HepG2 (cell line): Measurements from ENCODE around the gene PSMC5. TPM values are rescaled to one million over a fixed set of nuclear protein-coding genes. Genes with fewer than 3 reads are reported as not detected.
A peak's percentile ranks its signal among the peaks of the same experiment; 100 is the strongest.

Experiments
- ATF7 ChIP-seq, 2 experiments: fragments of 450-650 bp in 1 of 2; sonication (generic) in 1 of 2; formaldehyde crosslinking in 1 of 2; IDR thresholded peaks; 2 replicates each; pipeline versions ENCODE4 v1.4.0 to v1.6.1; 2016 to 2020; ENCODE audit warnings: antibody characterized with exemption in 1 of 2, mild to moderate bottlenecking in 1 of 2, missing genetic modification reagents in 1 of 2
- ATF7-NPFF ChIP-seq: sonication (generic); formaldehyde crosslinking; IDR thresholded peaks from 2 replicates; pipeline ENCODE4 v1.8.1; 2023; ENCODE audit warnings: mild to moderate bottlenecking, low read depth, missing genetic modification reagents, moderate library complexity
- BHLHE40 ChIP-seq: IDR thresholded peaks from 2 replicates; pipeline ENCODE4 v1.6.1; 2011; ENCODE audit warnings: low read length, improper control_type of control experiment
- HOXA7 ChIP-seq: sonication (generic); formaldehyde crosslinking; IDR thresholded peaks from 2 replicates; pipeline ENCODE4 v1.8.1; 2022; ENCODE audit warnings: mild to moderate bottlenecking, missing genetic modification reagents, moderate library complexity
- MYC ChIP-seq: sonication (generic); formaldehyde crosslinking; IDR thresholded peaks from 2 replicates; pipeline ENCODE4 v1.9.0; 2021; ENCODE audit warnings: missing genetic modification reagents, borderline replicate concordance
- NKX3-1 ChIP-seq: sonication (generic); formaldehyde crosslinking; IDR thresholded peaks from 2 replicates; pipeline ENCODE4 v1.5.0; 2020; ENCODE audit warnings: missing genetic modification reagents
- ZC3H13 ChIP-seq: sonication (generic); formaldehyde crosslinking; IDR thresholded peaks from 2 replicates; pipeline ENCODE4 v1.8.1; 2023; ENCODE audit warnings: mild to moderate bottlenecking, missing genetic modification reagents, moderate library complexity
- ZNF547 ChIP-seq: sonication (generic); formaldehyde crosslinking; IDR thresholded peaks from 2 replicates; pipeline ENCODE4 v1.5.1; 2020; ENCODE audit warnings: mild to moderate bottlenecking, missing genetic modification reagents
- ZNF7 ChIP-seq: IDR thresholded peaks from 2 replicates; pipeline ENCODE4 v1.6.1; 2016; ENCODE audit warnings: missing biosample characterization, missing genetic modification reagents
- ZNF891 ChIP-seq: sonication (generic); formaldehyde crosslinking; IDR thresholded peaks from 2 replicates; pipeline ENCODE4 v1.5.0; 2020; ENCODE audit warnings: mild to moderate bottlenecking, missing genetic modification reagents
- polyA plus RNA-seq, 8 experiments: library from polyadenylated mRNA; depleted of rRNA in 3 of 8; stranded (reverse) in 7 of 8; unstranded in 1 of 8; fragments of >200 nt; fragmentation: Illumina TruSeq in 4 of 8; extraction: Trizol in 4 of 8; gene quantifications; 2 replicates each; pipeline versions ENCODE4 v1.2.1 to v1.2.3, GENCODE V29; 2011 to 2016; ENCODE audit warnings: low read depth in 4 of 8, missing spikeins in 1 of 8, mixed read lengths in 1 of 8; ENCODE audit not compliant: insufficient read depth in 1 of 8
- total RNA-seq, 5 experiments: library from RNA; depleted of rRNA; stranded (reverse); fragments of >200 nt; fragmentation: Illumina TruSeq; extraction: Trizol; gene quantifications; 2 replicates each; pipeline ENCODE4 v1.2.3, GENCODE V29; 2016; ENCODE audit warnings: low read depth in 1 of 5
- TF ChIP-seq, protein P1 (sequence below): sonication (generic); formaldehyde crosslinking; IDR thresholded peaks from 2 replicates; pipeline ENCODE4 v1.4.0; 2020; ENCODE audit warnings: missing genetic modification reagents, mild to moderate bottlenecking, borderline replicate concordance
- TF ChIP-seq, protein P2 (sequence below): sonication (generic); formaldehyde crosslinking; IDR thresholded peaks from 2 replicates; pipeline ENCODE4 v1.4.0; 2020; ENCODE audit warnings: missing genetic modification reagents
- TF ChIP-seq, protein P3 (sequence below): IDR thresholded peaks from 2 replicates; pipeline ENCODE4 v1.6.1; 2012; ENCODE audit warnings: inconsistent platforms
- TF ChIP-seq, protein P4 (sequence below): sonication (generic); formaldehyde crosslinking; IDR thresholded peaks from 2 replicates; pipeline ENCODE4 v1.5.0; 2020; ENCODE audit warnings: mild to moderate bottlenecking, missing genetic modification reagents

The PSMC5 gene
- total and polyA plus RNA-seq, 2 of the 13 experiments (the other 11 are each of a cell fraction or from before 2014, with no cell fraction given) = 35.3 to 128 TPM

DNA sequence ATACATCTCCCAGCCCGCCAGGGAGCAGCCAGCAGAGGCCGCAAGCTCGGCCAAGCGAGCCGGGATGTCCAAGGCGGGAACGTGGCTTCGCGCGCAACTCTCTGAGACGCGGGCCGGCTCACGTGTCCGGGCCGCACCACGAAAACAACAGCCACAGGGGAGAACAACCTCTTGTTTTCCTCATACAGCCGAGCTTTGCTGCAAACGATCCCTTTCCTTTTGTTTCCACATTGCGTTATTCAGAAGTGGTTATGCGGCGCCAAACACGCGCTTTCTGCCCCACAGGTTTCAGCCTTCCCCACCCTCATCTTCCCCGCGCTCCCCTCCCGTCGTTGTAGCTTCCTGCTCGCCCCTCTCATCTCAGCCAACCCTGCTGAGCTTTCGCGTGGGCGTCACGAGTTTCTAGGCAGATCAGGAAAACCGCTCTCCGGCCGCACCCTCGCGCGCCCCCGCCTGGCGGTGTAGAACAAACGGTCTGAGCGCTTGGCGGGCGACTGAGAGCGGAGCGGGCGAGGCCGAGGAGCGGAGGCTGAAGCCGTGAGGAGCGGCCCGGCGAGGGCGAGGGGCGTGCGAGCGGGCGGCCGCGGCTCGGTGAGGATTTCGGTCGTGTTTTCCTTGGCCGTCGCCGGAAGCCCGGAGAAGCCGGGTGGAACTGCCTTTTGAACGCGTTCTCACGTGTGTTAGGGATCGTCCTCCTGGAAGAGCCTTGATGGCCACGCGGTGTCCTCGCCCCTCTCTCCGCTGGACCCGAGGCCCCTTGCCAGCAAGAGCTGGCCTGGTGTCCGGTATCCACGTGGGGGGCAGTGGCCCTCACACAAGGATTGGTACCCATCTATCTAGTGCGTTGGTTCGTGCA is 21.8 kb downstream of the PSMC5 start (continued):
- TF ChIP-seq ZNF7 (CRISPR knock-in tag) = no peak
- no peak for TF ChIP-seq NKX3-1 (CRISPR knock-in tag)
- TF ChIP-seq, protein P1, sequence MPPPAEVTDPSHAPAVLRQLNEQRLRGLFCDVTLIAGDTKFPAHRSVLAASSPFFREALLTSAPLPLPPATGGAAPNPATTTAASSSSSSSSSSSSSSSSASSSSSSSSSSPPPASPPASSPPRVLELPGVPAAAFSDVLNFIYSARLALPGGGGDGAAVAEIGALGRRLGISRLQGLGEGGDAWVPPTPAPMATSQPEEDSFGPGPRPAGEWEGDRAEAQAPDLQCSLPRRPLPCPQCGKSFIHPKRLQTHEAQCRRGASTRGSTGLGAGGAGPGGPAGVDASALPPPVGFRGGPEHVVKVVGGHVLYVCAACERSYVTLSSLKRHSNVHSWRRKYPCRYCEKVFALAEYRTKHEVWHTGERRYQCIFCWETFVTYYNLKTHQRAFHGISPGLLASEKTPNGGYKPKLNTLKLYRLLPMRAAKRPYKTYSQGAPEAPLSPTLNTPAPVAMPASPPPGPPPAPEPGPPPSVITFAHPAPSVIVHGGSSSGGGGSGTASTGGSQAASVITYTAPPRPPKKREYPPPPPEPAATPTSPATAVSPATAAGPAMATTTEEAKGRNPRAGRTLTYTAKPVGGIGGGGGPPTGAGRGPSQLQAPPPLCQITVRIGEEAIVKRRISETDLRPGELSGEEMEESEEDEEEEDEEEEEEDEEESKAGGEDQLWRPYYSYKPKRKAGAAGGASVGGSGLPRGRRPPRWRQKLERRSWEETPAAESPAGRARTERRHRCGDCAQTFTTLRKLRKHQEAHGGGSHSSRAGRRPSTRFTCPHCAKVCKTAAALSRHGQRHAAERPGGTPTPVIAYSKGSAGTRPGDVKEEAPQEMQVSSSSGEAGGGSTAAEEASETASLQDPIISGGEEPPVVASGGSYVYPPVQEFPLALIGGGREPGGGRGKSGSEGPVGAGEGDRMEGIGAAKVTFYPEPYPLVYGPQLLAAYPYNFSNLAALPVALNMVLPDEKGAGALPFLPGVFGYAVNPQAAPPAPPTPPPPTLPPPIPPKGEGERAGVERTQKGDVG (CRISPR knock-in tag) = peak; percentile 65; the same call in 1 of the 2 replicates
- peak; percentile 66 for TF ChIP-seq ATF7 (IDR thresholded peaks at IDR 0.05)
- no peak for TF ChIP-seq ATF7 (CRISPR knock-in tag; IDR thresholded peaks at IDR 0.05)
- TF ChIP-seq, protein P2, sequence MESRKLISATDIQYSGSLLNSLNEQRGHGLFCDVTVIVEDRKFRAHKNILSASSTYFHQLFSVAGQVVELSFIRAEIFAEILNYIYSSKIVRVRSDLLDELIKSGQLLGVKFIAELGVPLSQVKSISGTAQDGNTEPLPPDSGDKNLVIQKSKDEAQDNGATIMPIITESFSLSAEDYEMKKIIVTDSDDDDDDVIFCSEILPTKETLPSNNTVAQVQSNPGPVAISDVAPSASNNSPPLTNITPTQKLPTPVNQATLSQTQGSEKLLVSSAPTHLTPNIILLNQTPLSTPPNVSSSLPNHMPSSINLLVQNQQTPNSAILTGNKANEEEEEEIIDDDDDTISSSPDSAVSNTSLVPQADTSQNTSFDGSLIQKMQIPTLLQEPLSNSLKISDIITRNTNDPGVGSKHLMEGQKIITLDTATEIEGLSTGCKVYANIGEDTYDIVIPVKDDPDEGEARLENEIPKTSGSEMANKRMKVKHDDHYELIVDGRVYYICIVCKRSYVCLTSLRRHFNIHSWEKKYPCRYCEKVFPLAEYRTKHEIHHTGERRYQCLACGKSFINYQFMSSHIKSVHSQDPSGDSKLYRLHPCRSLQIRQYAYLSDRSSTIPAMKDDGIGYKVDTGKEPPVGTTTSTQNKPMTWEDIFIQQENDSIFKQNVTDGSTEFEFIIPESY (CRISPR knock-in tag) = peak; percentile 98
- no peak for TF ChIP-seq HOXA7 (CRISPR knock-in tag)
- peak; percentile 46 for TF ChIP-seq ZNF891 (CRISPR knock-in tag)
- peak; percentile 91 for TF ChIP-seq BHLHE40
- TF ChIP-seq, protein P3, sequence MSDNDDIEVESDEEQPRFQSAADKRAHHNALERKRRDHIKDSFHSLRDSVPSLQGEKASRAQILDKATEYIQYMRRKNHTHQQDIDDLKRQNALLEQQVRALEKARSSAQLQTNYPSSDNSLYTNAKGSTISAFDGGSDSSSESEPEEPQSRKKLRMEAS = peak; percentile 39; the same call in 1 of the 2 replicates
- TF ChIP-seq MYC = no peak
- TF ChIP-seq ZC3H13 = no peak
- TF ChIP-seq ZNF547 (CRISPR knock-in tag) = 0 out of 2 replicates have a peak, but pooled peaks have one; percentile 20
- TF ChIP-seq ATF7-NPFF = peak; percentile 49
- TF ChIP-seq, protein P4, sequence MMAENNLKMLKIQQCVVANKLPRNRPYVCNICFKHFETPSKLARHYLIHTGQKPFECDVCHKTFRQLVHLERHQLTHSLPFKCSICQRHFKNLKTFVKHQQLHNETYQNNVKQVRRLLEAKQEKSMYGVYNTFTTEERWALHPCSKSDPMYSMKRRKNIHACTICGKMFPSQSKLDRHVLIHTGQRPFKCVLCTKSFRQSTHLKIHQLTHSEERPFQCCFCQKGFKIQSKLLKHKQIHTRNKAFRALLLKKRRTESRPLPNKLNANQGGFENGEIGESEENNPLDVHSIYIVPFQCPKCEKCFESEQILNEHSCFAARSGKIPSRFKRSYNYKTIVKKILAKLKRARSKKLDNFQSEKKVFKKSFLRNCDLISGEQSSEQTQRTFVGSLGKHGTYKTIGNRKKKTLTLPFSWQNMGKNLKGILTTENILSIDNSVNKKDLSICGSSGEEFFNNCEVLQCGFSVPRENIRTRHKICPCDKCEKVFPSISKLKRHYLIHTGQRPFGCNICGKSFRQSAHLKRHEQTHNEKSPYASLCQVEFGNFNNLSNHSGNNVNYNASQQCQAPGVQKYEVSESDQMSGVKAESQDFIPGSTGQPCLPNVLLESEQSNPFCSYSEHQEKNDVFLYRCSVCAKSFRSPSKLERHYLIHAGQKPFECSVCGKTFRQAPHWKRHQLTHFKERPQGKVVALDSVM (CRISPR knock-in tag) = peak; percentile 46; the same call in 1 of the 2 replicates
